Activated T-helper 2 cell treated with anti-CD3 and anti-CD28 coated beads, Interferon-gamma antibody, Interleukin-2, Interleukin-4, amounts not matched to agents 10 μg/mL and 5 μg/mL and 100 μg/mL, durations not matched to agents 14 hours and 24 hours and 36 hours (primary cell): ENCODE measurements around the gene CTTNBP2NL. TPM values are rescaled to one million over a fixed set of nuclear protein-coding genes. Genes with fewer than 3 reads are reported as not detected.

Source experiments
- DNase-seq: peaks from one replicate; pipeline ENCODE4 v3.0.0; 2021; ENCODE audit warnings: low spot score
- H3K27ac Mint-ChIP-seq: one replicate; pipeline ENCODE4 v1.8.0; 2021; ENCODE audit warnings: mixed read lengths
- H3K27me3 Mint-ChIP-seq: one replicate; pipeline ENCODE4 v1.8.0; 2021; ENCODE audit warnings: low read depth, mixed read lengths
- H3K36me3 Mint-ChIP-seq: one replicate; pipeline ENCODE4 v1.8.0; 2021; ENCODE audit warnings: low read depth, mixed read lengths
- H3K4me1 Mint-ChIP-seq: one replicate; pipeline ENCODE4 v1.8.0; 2021; ENCODE audit warnings: low read depth, mixed read lengths
- H3K4me3 Mint-ChIP-seq: one replicate; pipeline ENCODE4 v1.8.0; 2021; ENCODE audit warnings: low read depth, mild to moderate bottlenecking, moderate library complexity, mixed read lengths
- H3K9me3 Mint-ChIP-seq: one replicate; pipeline ENCODE4 v1.8.0; 2021; ENCODE audit warnings: mixed read lengths
- intact Hi-C: fragments of 100-400 bp; cut with micrococcal nuclease; formaldehyde crosslinking; loops from one replicate; pipeline ENCODE4 v1.15.1; 2023
- total RNA-seq: library from RNA; stranded (reverse); gene quantifications from 2 replicates; pipeline ENCODE4 v1.2.3, GENCODE V29; 2022

The CTTNBP2NL gene
- total RNA-seq, 1 donor from 2014 or later = 7.1 TPM

DNA sequence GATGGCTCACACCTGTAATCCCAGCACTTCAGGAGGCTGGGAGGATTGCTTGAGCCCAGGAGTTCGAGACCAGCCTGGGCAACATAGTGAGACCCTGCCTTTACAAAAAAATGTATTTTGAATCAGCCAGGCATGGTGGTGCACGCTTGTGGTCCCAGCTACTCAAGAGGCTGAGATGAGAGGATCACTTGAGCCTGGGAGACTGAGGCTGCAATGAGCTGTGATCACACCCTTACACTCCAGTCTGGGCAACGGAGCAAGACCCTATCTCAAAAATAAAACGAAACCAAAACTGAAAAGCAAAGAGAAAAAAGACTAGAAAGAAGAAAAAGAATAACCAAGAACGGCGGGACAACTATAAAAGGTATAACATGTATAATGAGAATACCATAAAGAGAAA lies 97.3 kb downstream of the CTTNBP2NL start:
- Mint-ChIP-seq H3K36me3 (no peaks in the 10 kb centered on the region), H3K27me3 (peaks cover 28% of the 10 kb centered on the region), H3K4me1 (no peaks in the 10 kb centered on the region), H3K4me3 (no peak overlapping the region), H3K9me3 (no peaks in the 10 kb centered on the region), H3K27ac (no peak overlapping the region)
- intact Hi-C loops = no loop called here
- no peak for DNase-seq

GRCh38 chr1:112496290-112496689 lies 100.3 kb downstream of the CTTNBP2NL start:
- Mint-ChIP-seq H3K4me1 (no peaks in the 10 kb centered on the region), H3K27ac (no peak overlapping the region), H3K36me3 (no peaks in the 10 kb centered on the region), H3K9me3 (no peaks in the 10 kb centered on the region), H3K27me3 (peaks cover 44% of the 10 kb centered on the region), H3K4me3 (no peak overlapping the region)
- intact Hi-C loops = no loop called here
- DNase-seq = no peak

DNA sequence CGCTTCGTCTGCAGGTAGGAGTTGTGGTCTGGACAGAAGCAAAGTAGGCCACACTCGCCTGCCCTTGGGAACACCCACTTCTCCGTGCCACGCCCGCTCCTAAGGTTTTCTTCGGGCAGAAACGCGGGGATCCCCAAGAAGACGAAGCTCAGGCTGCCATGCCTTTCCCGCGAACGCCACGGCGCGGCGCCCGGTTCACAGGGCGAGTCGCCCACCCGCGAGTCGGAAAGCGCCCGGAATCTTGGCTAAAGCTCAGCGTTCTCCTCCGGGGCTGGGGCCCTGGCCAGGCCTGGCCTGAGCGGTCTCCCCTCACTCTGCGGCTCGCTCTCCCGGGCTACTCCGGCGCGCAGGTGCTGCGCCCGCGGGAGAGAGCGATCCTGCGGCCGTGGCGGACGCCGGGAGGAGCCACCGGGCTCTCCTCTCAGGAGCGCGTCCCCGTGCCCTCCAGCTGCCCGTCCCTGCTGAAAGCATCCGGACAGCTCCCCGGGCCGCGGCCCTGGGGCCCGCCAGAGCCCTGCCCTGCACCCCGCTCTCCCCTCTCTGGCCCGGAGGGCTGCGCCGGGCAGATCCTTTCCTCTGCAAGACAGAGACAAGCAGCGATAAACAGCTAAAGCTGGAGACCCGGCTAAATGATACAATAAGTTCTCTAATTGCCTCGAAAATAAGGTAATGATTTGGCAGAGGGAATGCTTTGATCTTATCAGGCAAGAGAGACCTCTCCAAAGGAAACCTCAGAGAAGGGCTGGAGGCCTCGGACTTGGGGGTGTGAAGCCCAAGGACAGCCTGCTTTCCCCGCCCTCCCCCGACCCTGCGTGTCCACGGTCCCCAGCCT lies 106.0 kb downstream of the CTTNBP2NL start:
- Mint-ChIP-seq H3K4me3 (peak overlapping the region; percentile 24), H3K36me3 (no peaks in the 10 kb centered on the region), H3K27ac (no peak overlapping the region), H3K9me3 (no peaks in the 10 kb centered on the region), H3K4me1 (peaks cover 7% of the 10 kb centered on the region), H3K27me3 (peaks cover 69% of the 10 kb centered on the region)
- intact Hi-C loops = loop anchor here (2.0 kb wide), 1 partner anchor 205 kb away; the partner anchor contains the start of gene RHOC
- peak; percentile 22 for DNase-seq

DNA sequence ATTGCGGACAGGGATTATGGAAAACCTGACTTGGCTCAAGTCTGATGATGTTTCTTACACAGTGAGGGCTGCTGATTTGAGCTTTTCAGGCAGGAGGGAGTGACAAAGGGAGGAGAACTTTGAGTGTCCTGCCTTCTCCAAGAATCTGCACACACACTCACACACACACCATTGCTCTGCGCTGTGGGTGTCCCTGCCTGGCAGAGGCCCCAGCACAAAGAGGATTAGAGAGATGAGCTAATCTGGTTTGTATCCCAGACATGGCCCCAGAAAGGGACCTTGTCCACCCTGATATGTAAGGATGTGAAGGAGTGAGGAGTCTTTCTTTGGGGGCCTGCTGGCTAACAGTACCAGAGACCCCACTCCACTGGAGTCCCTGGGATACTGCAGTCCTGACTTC lies 106.8 kb downstream of the CTTNBP2NL start:
- peak overlapping the region; percentile 30 for H3K4me3 Mint-ChIP-seq
- DNase-seq = no peak
- intact Hi-C loops = no loop called here
- H3K36me3 Mint-ChIP-seq = no peaks in the 10 kb centered on the region
- no peak overlapping the region for H3K27ac Mint-ChIP-seq
- H3K4me1 Mint-ChIP-seq = peaks cover 8% of the 10 kb centered on the region
- H3K9me3 Mint-ChIP-seq = no peaks in the 10 kb centered on the region
- peaks cover 71% of the 10 kb centered on the region for H3K27me3 Mint-ChIP-seq

DNA sequence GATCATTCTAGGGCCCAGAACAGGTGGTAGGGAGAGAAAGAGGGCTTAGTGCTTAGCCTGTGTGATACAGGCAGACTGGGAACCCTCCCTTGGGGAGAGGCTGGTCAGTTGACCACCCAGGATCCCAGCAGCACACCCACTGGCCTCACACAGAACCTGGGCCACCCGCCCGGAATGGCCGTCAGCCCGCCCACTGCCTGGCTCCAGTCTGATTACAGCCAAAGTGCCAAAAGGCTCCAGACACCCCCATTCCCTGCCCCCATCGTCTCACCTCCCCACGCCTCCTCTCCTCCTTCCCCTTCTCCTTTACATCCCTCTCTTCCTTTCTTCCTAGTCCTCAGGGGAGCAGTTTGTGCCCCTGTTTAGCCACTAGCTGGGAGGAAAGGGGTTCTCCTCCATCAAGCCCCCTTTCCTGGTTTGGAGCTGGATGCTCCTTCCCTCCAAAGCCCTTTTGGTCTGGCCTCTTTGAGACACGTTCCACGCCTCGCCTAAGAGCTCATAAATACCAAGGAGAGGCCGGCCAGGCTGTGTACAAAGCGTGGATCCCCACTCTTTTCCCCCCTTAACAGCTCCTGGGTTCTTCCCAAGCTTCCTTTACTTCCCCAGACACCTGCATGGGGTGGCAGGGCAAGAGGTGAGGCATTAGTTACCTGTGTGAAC lies 108.1 kb downstream of the CTTNBP2NL start:
- Mint-ChIP-seq H3K4me1 (peaks cover 8% of the 10 kb centered on the region), H3K9me3 (no peaks in the 10 kb centered on the region), H3K4me3 (no peak overlapping the region), H3K36me3 (no peaks in the 10 kb centered on the region), H3K27me3 (peaks cover 66% of the 10 kb centered on the region), H3K27ac (no peak overlapping the region)
- intact Hi-C loops = no loop called here
- no peak for DNase-seq

DNA sequence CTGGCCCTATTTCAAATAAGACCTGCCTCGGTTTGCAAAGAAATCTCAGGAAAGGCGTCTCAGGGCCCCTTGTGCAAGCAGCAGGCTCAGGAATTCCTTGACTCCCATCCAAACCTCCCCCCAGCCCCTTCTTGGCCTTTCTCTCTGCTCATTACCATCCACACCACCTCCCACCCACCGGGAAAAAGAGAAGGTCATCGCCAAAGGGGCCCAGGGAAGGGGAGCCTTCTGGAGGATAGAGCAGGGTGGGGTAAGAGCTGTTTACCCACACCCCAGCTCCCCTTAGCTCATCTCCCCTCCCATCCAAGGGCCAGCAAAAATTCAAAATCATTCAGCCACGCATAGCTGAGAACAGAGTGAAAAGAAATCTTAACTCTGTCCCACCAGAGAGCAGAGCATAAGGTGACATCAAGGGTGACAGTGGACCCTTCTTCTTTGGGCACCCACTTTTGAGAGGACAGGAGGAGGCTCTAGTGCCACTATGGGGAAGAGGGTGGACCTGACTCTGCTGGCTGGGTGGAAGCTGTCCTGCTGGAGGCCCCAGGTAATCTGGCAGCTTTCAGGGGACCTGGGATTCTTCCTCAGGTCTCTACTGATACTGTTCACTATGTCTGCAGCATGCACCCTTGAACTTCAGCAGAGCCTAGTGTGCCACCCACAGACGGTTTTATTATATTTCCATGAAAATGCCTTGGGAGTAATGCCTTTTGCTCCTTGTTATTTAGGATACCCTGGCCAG lies 108.8 kb downstream of the CTTNBP2NL start:
- Mint-ChIP-seq H3K27me3 (peaks cover 65% of the 10 kb centered on the region), H3K36me3 (no peaks in the 10 kb centered on the region), H3K9me3 (no peaks in the 10 kb centered on the region), H3K4me1 (peaks cover 8% of the 10 kb centered on the region), H3K27ac (no peak overlapping the region), H3K4me3 (no peak overlapping the region)
- intact Hi-C loops = loop anchor here (5.0 kb wide), 2 partner anchors 108 to 112 kb away; partner anchors contain the start of genes CAPZA1, CTTNBP2NL and ST7L
- DNase-seq = no peak

DNA sequence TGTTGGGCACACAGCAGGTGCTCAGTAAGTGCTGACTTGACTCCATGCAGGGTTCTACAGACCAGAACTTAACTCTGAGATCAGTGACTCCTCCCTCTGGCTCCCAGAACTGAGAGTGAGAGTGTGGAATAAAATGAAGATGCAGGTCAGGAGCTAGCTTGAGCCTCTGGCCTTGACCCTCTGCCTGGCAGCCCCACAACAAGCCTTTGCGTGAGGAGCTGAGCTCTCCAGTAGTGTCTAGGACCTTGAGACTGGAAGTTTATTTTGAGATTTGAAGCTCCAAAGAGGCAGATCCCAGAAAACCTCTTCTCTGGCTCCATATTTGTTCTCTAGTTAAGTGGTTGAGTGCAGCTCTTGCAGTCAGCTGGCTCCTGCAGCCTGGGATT lies 109.4 kb downstream of the CTTNBP2NL start:
- no peaks in the 10 kb centered on the region for H3K36me3 Mint-ChIP-seq
- intact Hi-C loops = loop anchor here (5.0 kb wide), 2 partner anchors 108 to 112 kb away; partner anchors contain the start of genes CAPZA1, CTTNBP2NL and ST7L
- no peak overlapping the region for H3K27ac Mint-ChIP-seq
- no peaks in the 10 kb centered on the region for H3K9me3 Mint-ChIP-seq
- H3K27me3 Mint-ChIP-seq = peaks cover 68% of the 10 kb centered on the region
- H3K4me3 Mint-ChIP-seq = no peak overlapping the region
- DNase-seq = no peak
- peaks cover 8% of the 10 kb centered on the region for H3K4me1 Mint-ChIP-seq

DNA sequence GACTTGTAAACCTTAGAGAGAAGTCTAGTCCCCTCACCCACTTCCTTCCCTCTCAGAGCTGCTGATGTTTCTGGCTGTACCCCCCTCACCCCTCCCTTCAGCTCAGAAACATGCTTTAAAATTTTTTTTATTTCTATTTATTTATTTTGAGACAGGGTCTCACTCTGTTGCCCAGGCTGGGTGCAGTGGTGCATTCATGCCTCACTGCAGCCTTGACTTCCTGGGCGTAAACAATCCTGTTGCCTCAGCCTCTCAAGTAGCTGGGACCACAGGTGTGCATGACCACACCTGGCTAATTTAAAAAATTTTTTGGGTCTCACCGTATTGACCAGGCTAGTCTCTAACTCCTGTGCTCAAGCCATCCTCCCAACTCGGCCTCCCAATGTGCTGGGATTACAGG lies 109.9 kb downstream of the CTTNBP2NL start:
- Mint-ChIP-seq H3K27me3 (peaks cover 72% of the 10 kb centered on the region), H3K36me3 (no peaks in the 10 kb centered on the region), H3K27ac (no peak overlapping the region), H3K4me3 (no peak overlapping the region), H3K9me3 (no peaks in the 10 kb centered on the region), H3K4me1 (peaks cover 8% of the 10 kb centered on the region)
- intact Hi-C loops = loop anchor here (5.0 kb wide), 2 partner anchors 109 to 111 kb away; partner anchors contain the start of genes CAPZA1, CTTNBP2NL and ST7L
- DNase-seq = no peak

- Mint-ChIP-seq H3K9me3 (no peaks in the 10 kb centered on the region), H3K27me3 (peaks cover 68% of the 10 kb centered on the region), H3K36me3 (no peaks in the 10 kb centered on the region), H3K4me3 (no peak overlapping the region), H3K4me1 (peaks cover 8% of the 10 kb centered on the region), H3K27ac (no peak overlapping the region)
- DNase-seq = no peak
- intact Hi-C loops = loop anchor here (5.0 kb wide), 2 partner anchors 109 to 111 kb away; partner anchors contain the start of genes CAPZA1, CTTNBP2NL and ST7L
Measured at GRCh38 chr1:112506306-112506705, 110.3 kb downstream of the CTTNBP2NL start.

DNA sequence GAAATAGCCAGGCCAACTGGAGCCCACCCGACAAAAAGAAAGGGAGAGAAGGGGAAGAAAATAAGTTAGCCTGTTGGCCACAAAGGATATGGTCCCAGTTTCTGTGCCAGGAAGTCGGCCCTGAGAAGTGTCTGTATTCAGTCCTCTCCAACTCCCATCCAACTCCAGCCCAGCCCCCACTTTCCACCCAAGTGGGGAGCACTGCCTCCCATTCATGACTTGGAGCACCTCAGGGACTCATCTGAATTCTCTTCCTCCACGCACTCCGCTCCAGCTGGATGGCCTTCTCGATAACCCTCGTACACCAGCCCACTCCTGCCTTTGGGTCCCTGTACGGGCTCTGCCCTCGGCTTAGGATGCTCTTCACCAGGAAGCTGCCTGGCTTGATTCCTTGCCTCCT lies 110.7 kb downstream of the CTTNBP2NL start:
- H3K36me3 Mint-ChIP-seq = no peaks in the 10 kb centered on the region
- no peak overlapping the region for H3K4me3 Mint-ChIP-seq

GRCh38 chr1:112507336-112507735 lies 111.3 kb downstream of the CTTNBP2NL start:
- intact Hi-C loops = loop anchor here (5.0 kb wide), 2 partner anchors 110 kb away; partner anchors contain the start of genes CAPZA1, CTTNBP2NL and ST7L
- Mint-ChIP-seq H3K27ac (no peak overlapping the region), H3K9me3 (no peaks in the 10 kb centered on the region), H3K27me3 (peaks cover 66% of the 10 kb centered on the region), H3K4me3 (peak overlapping the region; percentile 69), H3K4me1 (peaks cover 7% of the 10 kb centered on the region), H3K36me3 (no peaks in the 10 kb centered on the region)
- DNase-seq = no peak

More for the DNA sequence above, 110.7 kb downstream of the CTTNBP2NL start:
- H3K27me3 Mint-ChIP-seq = peaks cover 66% of the 10 kb centered on the region
- intact Hi-C loops = loop anchor here (5.0 kb wide), 2 partner anchors 109 to 111 kb away; partner anchors contain the start of genes CAPZA1, CTTNBP2NL and ST7L
- peaks cover 8% of the 10 kb centered on the region for H3K4me1 Mint-ChIP-seq
- no peaks in the 10 kb centered on the region for H3K9me3 Mint-ChIP-seq
- H3K27ac Mint-ChIP-seq = no peak overlapping the region
- no peak for DNase-seq

GRCh38 chr1:112507921-112508277 lies 111.9 kb downstream of the CTTNBP2NL start:
- Mint-ChIP-seq H3K4me1 (peaks cover 2% of the 10 kb centered on the region), H3K4me3 (peak overlapping the region; percentile 69), H3K9me3 (no peaks in the 10 kb centered on the region), H3K27me3 (peaks cover 60% of the 10 kb centered on the region), H3K27ac (no peak overlapping the region), H3K36me3 (no peaks in the 10 kb centered on the region)
- intact Hi-C loops = loop anchor here (2.0 to 5.0 kb wide), 3 partner anchors 109 to 197 kb away; partner anchors contain the start of genes CAPZA1, CTTNBP2NL and ST7L
- no peak for DNase-seq
